ENCODE measurements around the gene KIF25.

The KIF25 gene

DNA sequence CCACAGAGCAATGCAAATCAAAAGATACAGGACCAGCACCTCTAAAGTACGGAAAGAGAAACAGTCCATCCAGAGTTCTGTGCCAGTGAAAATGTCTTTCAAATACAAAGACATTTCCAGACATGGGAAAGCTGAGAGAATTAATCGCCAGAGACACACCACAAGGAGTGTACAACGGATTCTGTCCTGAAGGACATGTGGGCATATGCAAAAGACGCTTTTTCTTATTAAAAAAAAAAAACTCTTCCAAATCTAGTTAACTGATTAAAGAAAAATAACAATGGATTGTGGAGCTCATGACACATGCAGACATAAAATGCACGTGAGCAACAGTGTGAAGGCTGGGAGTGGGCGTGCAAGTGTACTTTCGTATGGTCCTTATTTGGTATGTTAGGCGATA is 22.8 kb downstream of the KIF25 start:
- DNase-seq, result no peak

DNA sequence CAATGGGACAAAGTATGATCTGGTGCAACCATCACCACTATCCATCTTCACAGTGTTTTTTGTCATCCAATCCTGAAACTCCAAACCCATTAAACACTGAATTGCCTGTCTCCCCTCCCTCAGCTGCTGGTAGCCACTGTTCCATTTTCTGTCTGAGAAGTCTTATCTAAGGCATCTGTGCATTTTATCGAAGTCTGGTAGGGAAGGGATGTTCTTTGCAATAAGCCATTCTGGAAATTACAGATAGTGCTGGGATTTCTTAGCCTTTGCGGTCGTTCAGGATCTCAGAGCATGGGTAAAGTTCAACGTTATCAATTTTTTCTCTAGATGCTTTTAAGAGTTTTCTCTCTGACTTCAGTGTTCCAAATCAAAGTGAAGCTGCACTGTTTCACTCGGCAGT is 24.1 kb downstream of the KIF25 start:
- DNase-seq, result no peak

DNA sequence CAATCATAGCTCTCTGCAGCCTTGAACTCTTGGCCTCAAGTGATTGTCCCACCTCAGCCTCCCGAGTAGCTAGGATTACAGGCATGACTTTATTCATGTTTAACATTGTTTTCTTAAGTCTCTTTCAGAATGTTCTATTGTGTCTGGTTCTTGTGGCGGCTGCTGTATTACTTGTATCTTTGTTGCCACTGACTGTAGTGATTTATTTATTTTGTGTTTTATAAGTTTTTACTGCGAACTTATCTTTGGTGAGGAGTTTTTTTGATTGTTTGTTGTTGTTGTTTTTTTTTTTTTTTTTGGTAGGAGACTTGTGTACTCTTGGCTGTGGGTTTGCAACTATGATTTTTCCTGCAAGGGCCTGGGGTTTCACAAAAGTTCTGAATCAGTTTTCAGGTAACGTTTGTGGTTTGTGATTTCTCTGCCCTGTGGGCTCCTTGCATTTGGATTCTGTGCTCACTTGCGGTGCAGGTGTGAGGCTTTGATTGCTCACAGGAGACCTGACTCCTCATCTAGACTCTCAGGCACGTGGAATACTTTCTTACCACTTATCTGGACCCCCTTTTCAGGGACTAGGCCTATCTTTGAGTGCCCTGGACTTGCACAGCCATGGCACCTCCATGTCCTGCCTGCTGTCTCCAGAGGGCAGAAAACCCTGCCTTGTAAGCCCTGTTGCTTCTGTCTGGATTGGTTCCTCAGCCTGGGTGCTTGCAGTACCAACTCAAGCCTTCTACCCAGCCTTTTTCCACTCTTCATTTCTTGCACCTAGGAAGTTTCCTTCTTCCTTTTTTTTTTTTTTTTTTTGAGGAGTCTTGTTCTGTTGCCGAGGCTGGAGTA is 25.2 kb downstream of the KIF25 start:
- DNase-seq, result no peak

DNA sequence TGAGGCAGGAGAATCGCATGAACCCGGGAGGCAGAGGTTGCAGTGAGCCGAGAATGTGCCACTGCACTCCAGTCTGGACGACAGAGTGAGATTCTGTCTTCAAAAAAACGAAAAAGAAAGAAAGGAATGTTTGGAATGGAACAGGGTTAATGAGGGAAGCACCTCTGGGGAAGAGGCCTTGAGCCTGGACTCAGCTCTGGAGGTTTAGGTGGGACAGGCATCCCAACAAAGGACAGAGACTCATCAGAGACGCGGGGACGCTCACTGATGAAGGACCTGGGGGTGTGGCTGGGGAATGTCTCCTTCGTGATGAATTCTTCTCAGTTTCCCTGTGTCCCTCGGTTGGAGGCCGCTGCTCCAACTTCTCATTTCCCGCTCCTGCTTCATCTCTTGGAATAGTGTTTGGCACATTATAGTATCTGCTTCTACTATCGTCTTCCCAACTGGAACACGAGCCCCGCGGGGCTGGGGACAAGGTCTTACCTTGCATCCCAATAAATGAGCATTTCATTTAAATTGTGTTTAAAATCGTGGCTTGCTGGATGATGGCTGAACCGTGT is 27.6 kb downstream of the KIF25 start:
- DNase-seq, result no peak

DNA sequence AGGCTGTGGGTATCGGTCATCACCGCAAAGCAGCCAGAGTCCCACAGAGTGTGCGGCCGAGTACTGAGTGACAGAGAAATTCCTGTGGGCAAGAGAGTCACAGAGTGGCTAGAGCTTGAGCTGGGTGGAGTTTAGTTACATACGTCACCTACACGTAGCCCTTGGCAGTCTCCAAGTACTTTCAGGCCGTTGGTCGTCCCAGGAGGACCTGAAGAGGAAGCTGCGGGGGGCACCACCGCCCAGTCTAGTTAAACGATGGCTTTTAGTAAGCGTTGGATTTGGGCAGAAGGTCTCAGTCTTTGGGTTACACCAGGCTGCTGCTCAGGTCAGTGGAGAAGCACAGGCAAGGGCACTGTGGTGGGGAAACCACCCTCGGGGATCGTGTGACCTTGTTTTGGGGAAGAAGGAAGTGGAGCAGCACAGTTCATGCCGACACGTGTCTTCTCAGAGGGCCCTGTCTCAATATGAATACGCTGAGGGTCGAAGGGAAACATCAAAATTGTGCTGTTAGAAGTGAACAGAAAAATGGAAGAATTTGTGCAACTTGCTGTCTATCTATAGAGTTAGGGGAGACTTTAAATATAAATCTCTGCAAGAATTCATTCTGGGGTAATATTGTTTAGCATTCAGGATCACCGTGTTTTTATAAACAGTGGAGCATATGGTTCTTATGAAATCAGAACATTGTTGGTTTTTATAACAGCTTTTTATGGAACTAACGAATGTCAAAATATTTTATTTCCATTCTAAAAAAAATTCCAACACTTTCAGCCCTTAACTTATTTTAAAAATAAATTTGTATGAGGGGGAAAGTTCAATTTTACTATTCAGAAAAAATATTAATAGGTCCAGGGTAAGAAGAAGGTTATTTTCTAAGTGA is 28.6 kb downstream of the KIF25 start:
- no peak for DNase-seq

DNA sequence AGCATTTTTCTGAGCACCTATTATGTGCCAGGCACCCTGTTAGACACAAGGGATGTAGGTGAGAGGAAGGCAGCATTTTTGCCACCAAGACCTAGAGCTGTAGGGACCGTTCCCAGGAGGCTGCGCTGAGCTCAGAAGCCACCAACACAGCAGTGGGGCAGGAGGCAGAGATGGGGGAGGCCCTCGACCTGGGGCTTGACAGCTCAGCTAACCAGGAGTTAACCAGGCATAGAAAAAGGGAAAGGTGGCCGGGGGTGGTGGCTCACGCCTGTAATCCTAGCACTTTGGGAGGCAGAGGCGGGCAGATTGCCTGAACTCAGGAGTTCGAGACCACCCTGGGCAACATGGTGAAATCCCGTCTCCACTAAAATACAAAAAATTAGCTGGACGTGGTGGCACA is 29.5 kb downstream of the KIF25 start:
- no peak for DNase-seq

DNA sequence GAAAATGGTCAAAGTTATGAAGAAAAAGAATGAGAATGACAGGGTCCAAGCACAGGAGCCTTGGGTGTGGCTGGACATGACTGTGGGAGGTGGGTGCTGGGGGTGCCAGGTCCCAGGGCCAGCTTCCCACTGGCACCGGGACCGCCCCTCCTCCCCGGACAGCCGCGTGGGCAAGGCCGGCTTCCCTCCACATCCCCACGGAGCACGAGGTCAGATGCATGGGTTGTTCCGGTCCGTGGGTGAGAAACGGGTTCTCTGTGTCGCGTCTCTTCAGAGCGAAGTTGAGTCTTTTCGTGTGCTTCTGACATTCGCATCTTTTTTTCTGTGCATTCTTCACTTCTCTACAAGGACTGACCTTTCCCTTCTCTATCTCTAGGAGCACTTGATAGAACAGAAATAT is 30.1 kb downstream of the KIF25 start:
- DNase-seq, result no peak

DNA sequence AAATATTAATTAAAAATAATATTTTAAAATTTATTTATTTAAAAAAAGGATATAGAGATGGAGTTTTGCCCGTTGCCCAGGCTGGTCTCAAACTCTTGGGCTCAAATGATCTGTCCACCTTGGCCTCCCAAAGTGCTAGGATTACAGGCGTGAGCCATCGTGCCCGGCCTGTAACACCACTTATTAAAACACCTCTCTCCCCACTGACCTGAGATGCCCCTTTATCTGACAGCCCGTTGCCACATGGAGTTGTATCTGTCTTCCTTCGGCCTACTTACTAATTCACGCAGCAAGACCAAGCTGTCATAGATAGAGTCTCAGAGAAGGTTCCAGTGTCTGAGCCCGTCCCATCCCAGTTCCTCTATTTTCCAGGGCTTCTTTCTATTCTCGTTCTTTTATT is 30.7 kb downstream of the KIF25 start:
- DNase-seq, result no peak

DNA sequence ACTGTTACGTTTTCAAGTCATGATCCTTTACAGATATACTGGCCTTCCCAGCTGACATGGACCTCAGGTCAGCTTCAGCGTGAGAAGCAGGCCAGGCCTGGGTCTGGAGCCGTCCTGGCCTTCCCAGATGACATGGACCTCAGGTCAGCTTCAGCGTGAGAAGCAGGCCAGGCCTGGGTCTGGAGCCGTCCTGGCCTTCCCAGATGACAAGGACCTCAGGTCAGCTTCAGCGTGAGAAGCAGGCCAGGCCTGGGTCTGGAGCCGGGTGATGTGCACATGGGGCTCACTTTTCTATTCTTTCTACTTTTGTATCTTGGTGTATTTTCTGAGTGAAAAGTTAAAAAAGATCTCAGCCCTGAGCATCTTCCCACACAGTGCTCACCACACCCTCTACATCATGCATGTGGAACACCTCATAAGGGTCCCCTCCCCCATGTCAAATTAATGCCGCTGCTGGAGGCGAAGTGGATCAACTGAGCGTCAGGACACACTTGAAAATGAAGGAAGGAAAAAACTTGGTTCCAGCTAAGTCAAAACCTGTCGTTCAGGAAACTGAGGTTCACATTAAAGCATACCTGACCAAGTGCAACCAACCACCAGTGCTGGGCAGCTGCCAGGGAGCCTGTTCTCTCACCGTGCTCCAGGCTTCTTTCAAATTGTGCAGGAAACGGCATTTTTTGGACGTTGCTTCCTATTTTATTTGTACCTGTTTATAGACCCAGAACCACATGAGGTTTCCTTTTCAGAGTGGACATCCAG is 32.2 kb downstream of the KIF25 start:
- no peak for DNase-seq

DNA sequence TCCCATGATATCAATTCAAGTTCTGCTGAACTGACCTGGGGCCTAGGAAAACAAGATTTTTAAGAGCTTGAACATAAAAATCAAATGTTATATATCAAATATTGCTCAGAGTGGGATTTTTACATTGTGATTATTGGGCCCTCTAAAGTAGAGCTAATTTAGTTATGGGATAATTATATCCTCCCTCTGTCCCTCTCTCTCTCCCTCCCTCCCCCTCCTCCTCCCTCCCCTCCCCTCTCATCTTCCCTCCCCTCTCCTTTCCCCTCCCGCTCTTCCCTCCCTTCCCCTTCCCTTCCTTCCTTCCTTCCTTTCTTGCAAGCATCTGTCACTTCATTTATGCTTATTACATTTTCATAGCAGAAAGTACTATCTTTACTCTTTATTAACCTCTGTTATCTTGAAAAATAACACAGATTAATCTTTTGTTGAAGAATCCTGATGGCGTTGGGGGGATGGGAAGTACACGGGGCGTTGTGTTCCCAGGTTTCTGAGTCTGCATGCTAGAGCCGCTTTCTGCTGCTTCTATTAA is 32.8 kb downstream of the KIF25 start:
- no peak for DNase-seq

DNA sequence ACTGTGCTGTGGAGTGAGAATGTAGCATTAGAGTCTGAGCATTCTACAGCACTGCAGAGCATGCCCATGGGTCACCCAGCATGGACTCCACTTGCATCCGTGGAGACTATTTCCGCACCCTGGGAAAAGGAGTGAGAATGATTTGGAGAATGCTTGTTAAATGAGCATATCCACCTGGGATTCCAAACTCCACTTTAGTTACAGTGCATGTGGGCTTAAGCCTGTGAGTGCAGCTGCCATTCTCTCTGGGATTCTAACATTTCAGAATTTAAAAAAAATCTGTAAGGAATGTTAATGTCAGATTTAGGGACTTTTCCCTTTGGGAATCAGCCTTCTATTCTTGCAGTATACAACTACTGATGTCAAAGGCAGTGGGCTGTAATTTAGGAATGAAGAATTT is 33.4 kb downstream of the KIF25 start:
- DNase-seq, result no peak

DNA sequence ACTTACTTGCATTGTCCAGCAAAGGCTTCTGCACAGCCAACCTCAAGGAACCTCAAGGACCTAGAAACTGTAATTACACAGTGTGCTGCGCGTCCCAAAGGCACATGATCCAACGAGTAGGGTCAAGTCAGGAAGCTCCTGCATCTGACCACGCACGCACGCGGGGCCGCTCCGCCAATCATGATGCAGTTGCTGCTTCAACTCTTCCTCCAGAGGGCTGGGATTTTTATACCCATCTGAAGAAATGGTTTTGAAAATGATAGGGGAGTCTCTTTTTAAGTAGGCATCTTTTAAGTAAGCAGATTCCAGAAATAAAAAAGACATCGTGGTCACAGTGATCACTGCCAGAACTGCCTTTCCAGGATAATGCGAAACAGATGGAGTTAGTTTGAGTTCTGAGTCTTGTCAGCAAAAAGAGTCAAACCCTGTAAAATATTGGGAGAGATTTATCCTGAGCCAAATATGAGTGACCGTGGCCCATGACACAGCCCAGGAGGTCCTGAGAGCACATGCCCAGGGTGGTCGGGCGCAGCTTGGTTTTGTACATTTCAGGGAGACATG is 34.0 kb downstream of the KIF25 start:
- peak; percentile 56 for DNase-seq

DNA sequence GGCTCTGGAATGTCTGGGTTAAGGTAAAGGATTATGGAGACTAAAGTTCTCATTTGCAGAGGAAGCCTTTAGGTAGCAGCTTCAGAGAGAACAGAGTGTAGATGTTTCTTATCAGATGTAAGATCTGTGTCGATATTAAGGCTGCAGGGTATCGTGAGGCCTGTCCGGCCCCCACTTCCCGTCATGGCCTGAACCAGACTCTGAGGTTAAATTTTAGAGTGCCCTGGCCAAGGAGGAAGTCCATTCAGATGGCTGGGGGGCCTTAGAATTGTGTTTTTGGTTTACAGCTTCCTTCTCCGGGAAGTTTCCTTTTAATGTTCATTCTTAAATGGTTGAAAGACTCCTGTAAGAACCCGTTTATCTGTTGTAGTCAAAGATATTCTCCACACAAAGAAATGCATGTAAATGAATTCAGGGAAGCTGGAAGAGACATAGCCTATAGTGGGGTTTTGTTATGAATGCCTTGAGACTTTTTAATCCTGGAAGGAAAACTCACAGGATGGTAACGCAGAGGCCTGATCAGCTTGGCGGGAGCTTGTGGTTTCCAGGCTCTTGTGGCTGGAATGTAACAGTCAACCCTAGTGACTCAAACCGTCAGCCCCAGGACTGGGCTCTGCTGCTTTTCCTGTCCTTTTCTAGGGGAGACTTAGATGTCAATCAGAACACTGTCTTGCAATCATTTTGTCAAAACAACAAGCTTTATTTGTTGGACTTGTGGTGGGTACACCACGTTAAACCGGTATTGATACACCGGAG is 34.7 kb downstream of the KIF25 start:
- peak; percentile 88 for DNase-seq

DNA sequence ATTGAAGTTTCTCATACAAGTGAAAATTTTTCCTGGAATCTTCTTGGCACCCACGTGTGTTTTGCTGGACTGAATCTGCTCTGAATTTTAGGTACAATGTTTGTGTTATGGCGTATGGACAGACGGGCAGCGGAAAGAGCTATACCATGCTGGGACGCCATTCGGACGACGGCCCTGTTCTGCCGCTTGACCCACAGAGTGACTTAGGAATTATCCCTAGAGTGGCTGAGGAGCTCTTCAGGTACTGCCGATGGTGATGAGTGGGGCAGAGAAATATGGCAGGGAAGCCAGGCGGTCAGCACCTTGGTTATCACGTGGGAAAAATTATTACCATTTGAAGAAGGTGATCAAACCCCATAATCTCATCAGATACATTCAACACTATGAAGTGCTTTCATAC is 36.3 kb downstream of the KIF25 start:
- DNase-seq, result no peak

DNA sequence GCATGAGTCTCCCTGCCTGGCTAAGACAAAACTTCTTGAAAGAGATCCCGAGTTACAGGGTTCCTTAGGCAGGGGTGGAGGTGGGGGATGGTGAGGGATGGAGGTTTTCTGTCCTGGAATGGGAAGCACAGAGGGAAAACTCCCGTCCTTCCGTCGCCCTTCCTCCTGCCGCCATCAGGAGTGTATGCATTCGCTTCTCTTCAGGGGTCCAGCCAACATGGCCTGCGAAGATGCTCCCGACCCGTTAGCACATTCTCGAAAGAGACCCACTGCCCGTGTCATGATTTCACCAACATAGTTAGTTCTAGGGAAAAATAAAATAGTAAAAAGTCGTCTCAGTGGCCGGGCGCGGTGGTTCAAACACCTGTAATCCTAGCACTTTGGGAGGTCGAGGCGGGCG is 37.1 kb downstream of the KIF25 start:
- DNase-seq, result no peak

DNA sequence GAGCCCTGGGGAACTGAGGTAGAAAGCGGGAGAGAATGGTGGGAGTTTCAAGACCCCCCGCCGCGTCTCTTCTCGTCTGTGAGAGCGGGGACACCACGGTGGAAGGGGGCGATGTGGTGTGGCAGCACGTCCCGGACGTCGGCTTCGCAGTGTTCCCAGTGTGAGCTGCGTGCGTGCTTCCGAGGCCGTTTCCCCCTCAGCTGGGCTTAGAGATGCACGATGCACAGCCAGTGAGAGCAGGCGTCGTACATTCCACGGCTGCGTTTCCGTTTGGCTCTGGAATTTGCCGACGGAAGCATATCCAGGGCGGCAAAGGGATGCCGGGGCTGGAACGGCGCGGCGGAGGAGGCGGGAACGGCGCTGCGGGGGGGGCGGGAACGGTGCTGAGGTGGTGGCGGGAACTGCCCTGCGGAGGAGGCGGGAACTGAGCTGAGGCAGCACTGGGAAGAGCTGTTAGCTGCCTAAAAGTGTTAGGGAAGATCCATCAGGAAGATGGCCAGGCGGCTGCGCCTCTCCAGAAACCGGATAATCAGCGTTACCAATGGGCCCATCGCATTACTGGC is 37.7 kb downstream of the KIF25 start:
- DNase-seq, result peak; percentile 82

DNA sequence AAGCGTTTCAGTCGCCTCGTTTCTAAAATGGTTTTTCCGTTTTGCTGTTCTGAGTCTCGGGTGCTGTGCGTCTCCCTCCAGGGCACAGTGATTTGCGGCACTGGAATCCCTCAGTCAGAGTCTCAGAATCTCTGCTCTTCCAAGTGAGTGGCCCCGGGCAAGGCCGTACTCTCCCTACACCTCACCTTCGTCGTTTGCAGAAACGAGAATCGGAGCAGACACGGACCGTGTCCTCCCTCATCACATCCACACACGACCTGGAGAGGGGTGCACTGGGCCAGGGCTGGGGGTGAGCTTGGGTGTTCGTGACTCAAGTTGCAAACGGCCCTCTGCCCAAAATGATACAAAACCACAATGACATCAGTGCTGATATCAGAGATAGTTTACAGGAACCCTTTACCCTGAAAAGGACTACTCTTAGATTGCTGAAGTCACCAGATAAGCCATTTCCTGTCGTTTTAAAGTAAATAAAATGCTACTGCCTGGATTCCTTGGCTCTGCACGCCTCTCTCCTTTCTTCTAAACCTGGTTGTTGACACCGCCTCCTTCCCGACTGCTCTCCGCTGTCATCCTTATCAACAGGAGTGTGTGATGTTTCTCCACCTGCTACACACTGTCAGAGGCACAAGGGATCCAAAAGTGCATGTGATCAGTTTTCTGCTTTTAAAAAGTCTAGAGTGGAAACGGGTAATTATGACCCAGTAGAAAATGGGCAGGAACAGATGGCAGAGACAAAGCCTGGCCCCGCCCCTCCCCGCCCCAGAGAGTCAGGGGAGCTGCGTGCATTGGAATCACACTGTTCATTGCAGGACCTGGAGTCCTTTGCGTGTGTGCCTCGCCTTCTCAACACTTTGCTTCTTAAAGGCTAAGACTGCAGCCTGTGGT is 38.4 kb downstream of the KIF25 start:
- DNase-seq, result peak; percentile 62

DNA sequence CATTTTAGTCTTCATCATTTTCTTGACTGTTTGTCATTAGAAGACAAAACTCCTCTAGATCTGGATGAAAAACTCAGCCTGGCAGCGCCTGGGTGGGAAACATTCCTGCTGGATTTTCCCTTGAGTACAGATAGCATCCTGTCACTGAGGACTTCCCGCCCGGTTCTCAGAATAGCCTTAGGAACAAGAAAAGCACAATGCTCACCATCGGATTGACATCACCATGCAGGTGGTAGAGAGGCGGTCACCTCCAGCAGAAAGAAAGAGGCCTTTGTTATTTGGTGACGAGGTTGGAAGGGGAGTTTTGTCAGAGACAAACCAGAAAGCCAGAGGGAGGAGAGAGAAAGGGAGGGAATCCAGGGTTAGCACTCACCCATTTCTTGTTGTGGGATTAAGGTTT is 39.8 kb downstream of the KIF25 start:
- DNase-seq, result no peak

DNA sequence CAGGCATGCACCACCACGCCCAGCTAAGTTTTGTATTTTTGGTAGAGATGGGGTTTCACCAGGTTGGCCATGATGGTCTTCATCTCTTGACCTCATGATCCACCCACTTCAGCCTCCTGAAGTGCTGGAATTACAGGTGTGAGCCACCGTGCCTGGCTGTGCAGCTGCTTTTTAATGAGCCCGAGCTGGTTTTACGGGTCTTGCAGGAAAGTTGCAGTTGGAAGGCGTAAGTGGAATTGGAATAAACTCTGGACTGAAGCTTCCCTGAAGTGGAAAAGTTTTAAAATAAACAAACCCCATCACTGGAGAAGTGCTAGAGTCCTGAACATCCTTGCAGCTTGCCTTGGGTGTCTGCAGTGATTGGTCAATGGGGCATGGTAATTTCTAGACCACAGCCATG is 40.4 kb downstream of the KIF25 start:
- no peak for DNase-seq

DNA sequence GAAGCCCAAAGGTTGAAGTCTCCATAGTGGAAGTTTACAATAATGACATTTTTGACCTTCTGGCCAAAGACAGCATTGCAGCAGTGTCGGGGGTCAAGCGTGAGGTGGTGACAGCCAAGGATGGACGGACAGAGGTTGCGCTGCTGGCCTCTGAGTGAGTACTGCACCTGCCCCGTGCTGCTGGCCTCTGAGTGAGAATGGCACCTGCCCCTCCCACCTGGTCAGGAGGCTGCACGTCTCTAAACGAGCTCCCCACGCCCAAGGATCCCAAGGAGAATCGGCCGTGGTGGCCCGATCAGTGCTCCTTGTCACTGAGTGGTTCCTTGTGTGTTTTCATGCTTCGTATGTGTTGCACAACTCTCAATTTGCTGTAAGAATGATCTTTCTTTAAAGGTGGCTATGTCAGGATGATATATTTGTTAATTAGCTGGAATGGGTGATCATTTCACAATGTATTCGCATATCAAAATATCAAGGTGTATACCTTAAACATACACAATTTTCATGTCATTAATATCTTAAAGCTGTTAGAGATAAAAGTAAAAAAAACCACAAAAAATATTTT is 41.2 kb downstream of the KIF25 start:
- DNase-seq, result no peak

Measured in EL (cell line).